Ascending aorta (tissue), 2 donors: ENCODE measurements around the gene FARP1. TPM values are rescaled to one million over a fixed set of nuclear protein-coding genes. Genes with fewer than 3 reads are reported as not detected.
A peak's percentile ranks its signal among the peaks of the same experiment; 100 is the strongest.

Experiments
- DNase-seq, 2 donors: peaks; one replicate each; pipeline ENCODE4 v3.0.0-alpha.2; 2019; ENCODE audit warnings: low spot score in 2 of 2
- H3K27ac ChIP-seq, 2 donors: fragments of 200-600 bp; sonication (generic); one replicate each; pipeline ENCODE4 v1.5.1; 2016 to 2017; ENCODE audit warnings: mild to moderate bottlenecking in 1 of 2
- H3K27me3 ChIP-seq: fragments of 200-600 bp; sonication (generic); one replicate; pipeline ENCODE4 v1.5.1; 2017
- H3K36me3 ChIP-seq, 2 donors: fragments of 200-600 bp; sonication (generic); one replicate each; pipeline ENCODE4 v1.5.1; 2016
- H3K4me1 ChIP-seq, 2 donors: fragments of 200-600 bp; sonication (generic); one replicate each; pipeline ENCODE4 v1.5.1; 2016 to 2017; ENCODE audit warnings: mild to moderate bottlenecking in 1 of 2
- H3K4me3 ChIP-seq, 2 donors: fragments of 200-600 bp; sonication (generic); one replicate each; pipeline ENCODE4 v1.5.1; 2016 to 2017; ENCODE audit warnings: mild to moderate bottlenecking in 1 of 2
- H3K9me3 ChIP-seq, 2 donors: fragments of 200-600 bp; sonication (generic); one replicate each; pipeline ENCODE4 v1.5.1; 2016
- CTCF ChIP-seq, 3 experiments: fragments of 200-600 bp in 2 of 3; fragments of 450-650 bp in 1 of 3; sonication (generic) in 2 of 3; IDR thresholded peaks; one replicate each; pipeline ENCODE4 v1.5.1; 2016 to 2019; ENCODE audit warnings: antibody characterized with exemption in 3 of 3, mild to moderate bottlenecking in 1 of 3, moderate library complexity in 1 of 3
- intact Hi-C: fragments of 100-400 bp; cut with DNase I; formaldehyde crosslinking; loops from one replicate; pipeline ENCODE4 v1.15.1; 2023
- total RNA-seq: library from RNA; depleted of rRNA; stranded (reverse); fragments of >200 nt; gene quantifications from one replicate; pipeline ENCODE4 v1.1.0, GENCODE V29; 2016

FARP1 gene
- total RNA-seq, 1 donor from 2014 or later = 80.8 TPM

- Histone ChIP-seq H3K4me3 (no peak overlapping the region), H3K27me3 (no peaks in the 10 kb centered on the region), H3K4me1 (no peaks in the 10 kb centered on the region), H3K27ac (no peak overlapping the region), H3K36me3 (peaks cover 0 to 12% of the 10 kb centered on the region in 2 donors), H3K9me3 (no peaks in the 10 kb centered on the region)
- DNase-seq = no peak
- intact Hi-C loops = no loop called here
- no peak for TF ChIP-seq CTCF (IDR thresholded peaks at IDR 0.05)
These were observed 301.5 kb downstream of the FARP1 start for GRCh38 chr13:98444381-98444780.

- peak; percentile 91 to 96 (median 95) for TF ChIP-seq CTCF (IDR thresholded peaks at IDR 0.05)
- Histone ChIP-seq H3K36me3 (peaks cover 0 to 8% of the 10 kb centered on the region in 2 donors), H3K27ac (no peak overlapping the region), H3K4me3 (no peak overlapping the region), H3K27me3 (no peaks in the 10 kb centered on the region), H3K4me1 (peaks cover 2 to 9% of the 10 kb centered on the region in 2 donors), H3K9me3 (no peaks in the 10 kb centered on the region)
- DNase-seq = peak in 1 of 2 donors; percentile 81
- intact Hi-C loops = loop anchor here (1.0 to 5.0 kb wide), 2 partner anchors 208 to 227 kb away; no protein-coding TSS in a partner anchor
These were observed 302.7 kb downstream of the FARP1 start for GRCh38 chr13:98445340-98446233.

- no peak for DNase-seq
- Histone ChIP-seq H3K27ac (no peak overlapping the region), H3K4me3 (no peak overlapping the region), H3K9me3 (no peaks in the 10 kb centered on the region), H3K36me3 (peaks cover 0 to 7% of the 10 kb centered on the region in 2 donors), H3K4me1 (peaks cover 2 to 11% of the 10 kb centered on the region in 2 donors), H3K27me3 (no peaks in the 10 kb centered on the region)
- intact Hi-C loops = loop anchor here (5.0 kb wide), 1 partner anchor 226 kb away; no protein-coding TSS in a partner anchor
- no peak for TF ChIP-seq CTCF (IDR thresholded peaks at IDR 0.05)
These were observed 303.3 kb downstream of the FARP1 start for GRCh38 chr13:98446234-98446621.

GRCh38 chr13:98447130-98447529, 304.2 kb downstream of the FARP1 start:
- H3K4me3 ChIP-seq = no peak overlapping the region
- no peak overlapping the region for H3K27ac ChIP-seq
- H3K4me1 ChIP-seq = peaks cover 2 to 14% of the 10 kb centered on the region in 2 donors
- H3K9me3 ChIP-seq = no peaks in the 10 kb centered on the region
- H3K36me3 ChIP-seq = peaks cover 0 to 8% of the 10 kb centered on the region in 2 donors
- DNase-seq = no peak
- no peaks in the 10 kb centered on the region for H3K27me3 ChIP-seq
- TF ChIP-seq CTCF (IDR thresholded peaks at IDR 0.05) = no peak
- intact Hi-C loops = loop anchor here (5.0 kb wide), 1 partner anchor 225 kb away; no protein-coding TSS in a partner anchor

- intact Hi-C loops = loop anchor here (5.0 kb wide), 1 partner anchor 224 kb away; no protein-coding TSS in a partner anchor
- Histone ChIP-seq H3K27ac (no peak overlapping the region), H3K27me3 (no peaks in the 10 kb centered on the region), H3K36me3 (peaks cover 0 to 16% of the 10 kb centered on the region in 2 donors), H3K9me3 (no peaks in the 10 kb centered on the region), H3K4me3 (no peak overlapping the region), H3K4me1 (peaks cover 2 to 16% of the 10 kb centered on the region in 2 donors)
- no peak for DNase-seq
- peak in 1 of 3 experiments; percentile 24 for TF ChIP-seq CTCF (IDR thresholded peaks at IDR 0.05)
These were observed 305.2 kb downstream of the FARP1 start for GRCh38 chr13:98447881-98448641.
